ENCODE data around the gene PPP1R13B.

Gene PPP1R13B

DNA sequence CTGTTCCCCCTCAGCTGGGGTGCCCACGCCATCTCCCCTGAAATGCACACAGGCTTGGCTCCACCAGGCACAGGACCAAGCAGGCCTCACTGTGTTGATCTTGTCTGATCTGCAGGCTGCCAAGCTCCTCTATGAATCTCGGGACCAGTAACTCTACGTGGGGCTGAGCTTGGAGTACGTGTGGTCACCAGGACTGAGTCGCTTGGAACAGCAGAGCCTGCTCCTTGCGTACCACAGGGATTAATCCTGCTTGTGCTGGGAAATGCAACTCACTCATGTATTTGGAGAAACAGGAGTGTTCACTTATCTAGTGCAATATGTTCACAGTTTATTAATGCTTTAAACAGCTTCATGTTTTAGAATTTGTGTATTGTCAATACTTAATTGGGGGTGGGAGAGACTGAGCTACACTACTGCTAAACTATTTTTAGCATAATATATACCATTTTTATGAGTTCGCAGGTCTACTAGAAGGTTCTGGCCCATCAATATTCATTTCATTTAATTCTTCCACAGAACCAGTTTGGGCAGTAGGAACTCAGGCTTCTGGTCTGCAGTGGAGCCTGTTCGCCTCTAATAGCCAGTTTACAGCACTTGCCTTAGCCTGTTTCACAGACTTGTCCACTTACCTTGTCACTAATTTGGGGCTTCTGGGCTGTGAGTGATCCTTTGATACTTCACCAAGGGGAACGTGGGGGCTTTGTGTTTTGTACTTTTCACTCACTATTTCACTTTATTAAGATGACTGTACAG, 114.3 kb downstream of the PPP1R13B start:
- DNase-seq (ENCODE audit: insufficient read length, low spot score) = no peak
- FAIRE-seq = no peak
- TF ChIP-seq, protein P1, sequence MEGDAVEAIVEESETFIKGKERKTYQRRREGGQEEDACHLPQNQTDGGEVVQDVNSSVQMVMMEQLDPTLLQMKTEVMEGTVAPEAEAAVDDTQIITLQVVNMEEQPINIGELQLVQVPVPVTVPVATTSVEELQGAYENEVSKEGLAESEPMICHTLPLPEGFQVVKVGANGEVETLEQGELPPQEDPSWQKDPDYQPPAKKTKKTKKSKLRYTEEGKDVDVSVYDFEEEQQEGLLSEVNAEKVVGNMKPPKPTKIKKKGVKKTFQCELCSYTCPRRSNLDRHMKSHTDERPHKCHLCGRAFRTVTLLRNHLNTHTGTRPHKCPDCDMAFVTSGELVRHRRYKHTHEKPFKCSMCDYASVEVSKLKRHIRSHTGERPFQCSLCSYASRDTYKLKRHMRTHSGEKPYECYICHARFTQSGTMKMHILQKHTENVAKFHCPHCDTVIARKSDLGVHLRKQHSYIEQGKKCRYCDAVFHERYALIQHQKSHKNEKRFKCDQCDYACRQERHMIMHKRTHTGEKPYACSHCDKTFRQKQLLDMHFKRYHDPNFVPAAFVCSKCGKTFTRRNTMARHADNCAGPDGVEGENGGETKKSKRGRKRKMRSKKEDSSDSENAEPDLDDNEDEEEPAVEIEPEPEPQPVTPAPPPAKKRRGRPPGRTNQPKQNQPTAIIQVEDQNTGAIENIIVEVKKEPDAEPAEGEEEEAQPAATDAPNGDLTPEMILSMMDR (IDR thresholded peaks at IDR 0.05; ENCODE audit: insufficient read depth, missing control alignments) = no peak

DNA sequence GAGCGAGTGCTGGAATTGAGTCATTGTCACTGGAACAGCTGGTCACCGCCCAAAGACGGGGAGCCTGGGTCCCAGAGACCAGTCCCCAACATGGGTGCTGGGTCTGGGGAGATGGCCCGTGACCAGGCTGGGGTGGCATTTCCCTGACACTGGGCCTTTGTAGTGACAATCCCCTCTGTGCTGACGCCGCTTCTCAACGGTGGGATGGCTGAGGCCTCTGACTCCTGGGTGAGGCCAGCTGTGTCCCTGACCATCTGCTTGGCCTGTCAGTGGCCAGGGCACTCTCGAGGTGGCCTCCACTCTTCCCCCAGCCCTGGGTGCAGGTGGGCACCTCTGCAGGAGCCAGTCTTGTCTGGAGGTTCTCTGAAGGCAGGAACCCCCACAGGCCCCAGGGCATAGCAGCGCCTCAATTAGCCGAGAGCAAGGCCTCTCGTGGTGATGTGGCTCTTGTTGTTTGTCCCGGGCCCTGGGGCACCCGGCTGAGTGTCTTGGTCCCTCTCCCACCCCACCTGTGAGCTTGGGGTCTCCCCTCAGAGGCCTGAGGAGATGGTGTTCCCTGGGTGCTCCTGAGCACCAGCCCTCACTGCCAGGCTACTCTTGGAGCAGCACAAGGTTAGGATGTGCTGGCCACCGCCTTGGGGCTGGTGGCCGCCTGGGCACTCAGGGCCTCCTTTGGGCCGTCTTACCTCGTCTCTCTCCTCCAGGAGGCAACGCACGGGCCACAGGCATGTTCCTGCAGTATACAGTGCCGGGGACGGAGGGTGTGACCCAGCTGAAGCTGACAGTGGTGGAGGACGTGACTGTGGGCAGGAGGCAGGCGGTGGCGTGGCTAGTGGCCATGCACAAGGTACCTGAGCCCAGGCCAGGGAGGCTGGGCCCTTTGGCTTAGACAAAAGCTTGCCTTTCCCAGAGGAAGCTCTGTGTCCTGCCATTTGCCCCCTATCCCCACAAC, 115.2 kb downstream of the PPP1R13B start:
- TF ChIP-seq, protein P1 (IDR thresholded peaks at IDR 0.05; ENCODE audit: insufficient read depth, missing control alignments) = no peak
- FAIRE-seq (no peak), DNase-seq (ENCODE audit: insufficient read length, low spot score) (no peak)

DNA sequence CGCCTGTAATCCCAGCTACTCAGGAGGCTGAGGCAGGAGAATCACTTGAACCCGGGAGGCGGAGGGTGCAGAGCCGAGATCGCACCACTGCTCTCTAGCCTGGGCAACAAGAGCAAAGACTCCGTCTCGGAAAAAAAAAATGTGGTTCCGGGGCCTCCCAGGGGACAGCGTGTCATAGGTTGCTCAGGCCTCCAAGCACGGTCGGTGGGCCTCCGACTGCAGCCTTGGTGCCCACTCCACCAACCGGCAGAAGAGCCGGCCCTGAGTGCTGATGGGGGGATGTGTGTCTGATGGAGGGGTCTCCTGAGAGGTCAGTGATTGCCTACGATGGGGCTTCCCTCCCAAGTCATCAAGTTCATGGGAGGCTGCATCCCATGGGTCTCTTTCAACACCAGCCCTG, 115.9 kb downstream of the PPP1R13B start:
- DNase-seq (ENCODE audit: insufficient read length, low spot score) (no peak), FAIRE-seq (no peak)
- TF ChIP-seq, protein P1 (IDR thresholded peaks at IDR 0.05; ENCODE audit: insufficient read depth, missing control alignments) = no peak

DNA sequence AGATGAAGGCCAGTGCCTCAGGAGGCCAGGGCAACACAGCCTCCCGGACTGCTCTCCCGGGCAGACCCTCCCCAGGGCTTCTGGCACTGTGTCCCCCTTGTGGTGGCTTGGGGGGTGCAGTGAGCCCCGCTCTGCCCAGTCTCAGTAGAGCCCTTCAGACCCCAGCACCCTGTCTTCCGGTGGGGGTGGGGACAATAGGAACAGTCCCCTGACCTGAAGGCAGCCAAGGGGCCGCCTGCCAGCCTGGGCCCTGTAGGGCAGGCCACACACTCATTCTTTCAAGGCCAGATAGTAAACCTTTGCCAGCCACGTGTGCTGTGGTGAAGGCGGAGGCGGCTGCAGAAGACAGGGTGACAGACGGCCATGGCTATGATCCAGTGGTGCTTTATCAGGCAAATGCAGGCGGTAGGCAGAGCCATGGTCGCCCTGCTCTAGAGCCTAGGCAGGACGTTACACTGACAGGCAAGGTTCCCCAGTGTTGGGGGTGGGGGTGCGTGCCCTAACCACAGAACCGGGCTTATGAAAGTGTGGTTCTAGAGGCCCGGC, 116.8 kb downstream of the PPP1R13B start:
- FAIRE-seq (no peak), DNase-seq (ENCODE audit: insufficient read length, low spot score) (no peak)
- TF ChIP-seq, protein P1 (IDR thresholded peaks at IDR 0.05; ENCODE audit: insufficient read depth, missing control alignments) = no peak

DNA sequence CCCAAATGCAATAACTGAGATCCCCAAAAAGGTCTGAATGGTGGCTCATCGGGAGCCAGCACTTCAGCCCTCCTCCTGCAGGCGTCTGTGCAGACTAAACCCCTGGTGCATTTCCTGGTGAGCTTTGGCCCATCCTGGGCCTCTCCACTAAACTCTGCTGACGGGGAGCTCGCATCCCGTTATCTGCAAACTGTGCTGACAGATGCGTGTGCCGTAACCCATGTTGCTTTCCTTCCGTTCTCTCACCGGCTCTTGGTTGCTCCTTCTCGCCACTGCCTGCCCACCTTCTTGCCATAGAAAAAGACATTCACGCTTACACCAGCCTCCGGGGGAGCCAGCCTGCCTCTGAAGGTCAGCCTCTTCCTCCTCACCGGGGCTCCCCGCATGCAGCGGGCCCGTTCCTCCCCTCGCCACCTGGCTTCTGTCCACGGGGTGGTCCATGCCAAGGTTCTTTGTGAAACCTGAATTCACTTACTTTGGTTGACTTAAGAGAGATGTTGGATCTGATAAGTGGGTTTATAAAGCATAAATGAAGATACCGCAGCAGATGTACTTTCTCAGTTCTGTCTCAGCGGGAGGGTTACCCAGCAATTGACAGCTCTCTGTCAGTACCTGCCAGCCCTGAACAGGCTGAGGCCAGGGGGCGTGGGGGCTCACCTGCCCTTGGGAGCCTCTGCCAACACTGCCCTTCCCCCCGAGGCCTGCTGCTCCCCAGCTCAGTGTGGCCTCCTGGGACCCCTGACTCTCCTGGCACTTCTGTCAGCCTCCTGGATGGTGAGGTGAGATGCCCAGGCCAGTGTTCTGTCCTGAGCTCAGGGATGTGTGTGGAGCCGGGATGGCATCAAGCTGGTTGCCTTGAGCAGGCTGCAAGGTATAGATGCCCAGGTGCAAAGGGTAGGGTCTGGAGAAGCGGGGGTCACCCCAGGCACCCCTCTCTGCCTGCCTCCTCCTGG, 117.6 kb downstream of the PPP1R13B start:
- TF ChIP-seq, protein P1 (IDR thresholded peaks at IDR 0.05; ENCODE audit: insufficient read depth, missing control alignments) = no peak
- no peak for FAIRE-seq
- DNase-seq (ENCODE audit: insufficient read length, low spot score) = no peak

DNA sequence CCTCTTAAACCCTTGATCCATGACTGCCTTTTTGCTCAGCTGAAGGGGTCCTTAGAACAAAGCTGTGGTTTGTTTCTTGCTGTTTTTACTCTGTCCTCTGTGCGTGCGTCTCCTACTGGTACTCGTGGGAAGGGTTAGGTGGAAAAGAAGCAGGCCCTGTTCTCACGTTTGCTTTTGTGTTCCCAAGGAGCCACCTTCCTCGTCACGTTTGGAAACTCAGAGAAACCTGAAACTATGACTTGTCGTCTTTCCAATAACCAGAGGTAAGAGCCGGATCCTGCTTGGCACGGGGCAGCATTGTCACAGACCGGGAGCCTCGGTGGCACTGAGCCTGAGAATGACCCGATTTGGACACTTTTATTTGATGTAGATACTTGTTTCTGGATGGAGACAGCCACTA, 118.7 kb downstream of the PPP1R13B start:
- no peak for FAIRE-seq

More for the DNA sequence above, 118.7 kb downstream of the PPP1R13B start:
- TF ChIP-seq, protein P1 (IDR thresholded peaks at IDR 0.05; ENCODE audit: insufficient read depth, missing control alignments) = no peak
- DNase-seq (ENCODE audit: insufficient read length, low spot score) = no peak
